Adipose tissue (tissue), 3 donors: ENCODE results near the gene WDR6. TPM values are rescaled to one million over a fixed set of nuclear protein-coding genes. Genes with fewer than 3 reads are reported as not detected.

Experiments used
- H3K27ac ChIP-seq: one replicate; pipeline ENCODE4 v1.5.1; 2013; ENCODE audit warnings: low read depth, low read length
- WGBS, 3 donors: extraction: QIAGEN DNeasy Blood & Tissue Kit; methylation state at CpG; one replicate each; pipeline ENCODE4 v1.1.7; 2013; 5-methylcytosine and 5-hydroxymethylcytosine counted together
- polyA plus RNA-seq, 3 donors: library from polyadenylated mRNA; stranded (reverse); fragments of 200-250 nt; gene quantifications; one replicate each; pipeline ENCODE4 v1.2.3, GENCODE V29; 2013
- donor health status: healthy with polysubstance abuse.
- donor health status: Bipolar disorder and iron deficiency.
- donor health status: healthy.

WDR6 gene
- polyA plus RNA-seq, 3 donors: 59.2 to 90.6 (median 69.6) TPM

GRCh38 chr3:49024449-49024848, 17.3 kb downstream of the WDR6 start:
- WGBS, 3 donors: 66 to 75% (median 69%) methylated on average over 5 of the region's 5 CpGs

GRCh38 chr3:49025005-49025792, 18.0 kb downstream of the WDR6 start:
- no peak overlapping the region for H3K27ac ChIP-seq
- 65 to 73% (median 71%) methylated on average over 13 of the region's 13 CpGs for WGBS, 3 donors

More at GRCh38 chr3:49024449-49024848, 17.3 kb downstream of the WDR6 start:
- H3K27ac ChIP-seq: no peak overlapping the region

- 90 to 93% (median 91%) methylated on average over 8 of the region's 8 CpGs for WGBS, 3 donors
- H3K27ac ChIP-seq: no peak overlapping the region
Measured at GRCh38 chr3:49025793-49026520, 18.8 kb downstream of the WDR6 start.

- 96 to 98% (median 96%) methylated on average over 3 of the region's 3 CpGs for WGBS, 3 donors
- no peak overlapping the region for H3K27ac ChIP-seq
Measured at GRCh38 chr3:49026536-49026935, 19.3 kb downstream of the WDR6 start.

GRCh38 chr3:49027634-49028033, 20.4 kb downstream of the WDR6 start:
- WGBS, 3 donors: 97 to 98% (median 98%) methylated on average over 9 of the region's 9 CpGs
- H3K27ac ChIP-seq: no peak overlapping the region

GRCh38 chr3:49028298-49028672, 21.1 kb downstream of the WDR6 start:
- H3K27ac ChIP-seq: no peak overlapping the region
- 71 to 84% (median 80%) methylated on average over 4 of the region's 4 CpGs for WGBS, 3 donors

- 1 to 3% (median 2%) methylated on average over 55 of the region's 55 CpGs for WGBS, 3 donors
- no peak within 1 kb of the TSS for H3K27ac ChIP-seq
Measured at GRCh38 chr3:49028673-49029562, 21.7 kb downstream of the WDR6 start, which contains the start of gene IMPDH2. Gene IMPDH2 (minus strand): TSS chr3:49029398. CDS start chr3:49029350, 48 bp downstream.

- 1 to 4% (median 2%) methylated on average over 7 of the region's 7 CpGs for WGBS, 3 donors
- H3K27ac ChIP-seq: no peak overlapping the region
Measured at GRCh38 chr3:49029563-49029884, 22.3 kb downstream of the WDR6 start.

GRCh38 chr3:49030321-49030720, 23.1 kb downstream of the WDR6 start:
- H3K27ac ChIP-seq: no peak overlapping the region

GRCh38 chr3:49032646-49033304, 25.6 kb downstream of the WDR6 start:
- H3K27ac ChIP-seq: no peak overlapping the region
- WGBS, 3 donors: 83 to 92% (median 83%) methylated on average over 6 of the region's 6 CpGs

More at GRCh38 chr3:49030321-49030720, 23.1 kb downstream of the WDR6 start:
- WGBS, 3 donors: 85 to 94% (median 92%) methylated on average over 6 of the region's 6 CpGs

GRCh38 chr3:49034650-49035049, 27.5 kb downstream of the WDR6 start:
- H3K27ac ChIP-seq: no peak overlapping the region
- 83 to 98% (median 88%) methylated on average over 2 of the region's 2 CpGs for WGBS, 3 donors

GRCh38 chr3:49035281-49035680, 28.1 kb downstream of the WDR6 start:
- 69 to 90% (median 71%) methylated on average over 3 of the region's 3 CpGs for WGBS, 3 donors
- no peak overlapping the region for H3K27ac ChIP-seq

- H3K27ac ChIP-seq: no peak overlapping the region
- WGBS, 3 donors: 57 to 93% (median 81%) methylated on average over 1 of the region's 1 CpG
Measured at GRCh38 chr3:49053543-49053942, 46.4 kb downstream of the WDR6 start.

- WGBS, 3 donors: 95 to 97% (median 96%) methylated on average over 2 of the region's 2 CpGs
- no peak overlapping the region for H3K27ac ChIP-seq
Measured at GRCh38 chr3:49054344-49054862, 47.2 kb downstream of the WDR6 start.

- 97 to 98% (median 98%) methylated on average over 10 of the region's 10 CpGs for WGBS, 3 donors
- H3K27ac ChIP-seq: no peak overlapping the region
Measured at GRCh38 chr3:49057268-49057667, 50.1 kb downstream of the WDR6 start.

- no peak overlapping the region for H3K27ac ChIP-seq
- 74 to 90% (median 79%) methylated on average over 7 of the region's 7 CpGs for WGBS, 3 donors
Measured at GRCh38 chr3:49058011-49058410, 50.8 kb downstream of the WDR6 start.
